CD4-positive, alpha-beta T cell (primary cell): ENCODE data around the gene TMEM187. TPM values are rescaled to one million over a fixed set of nuclear protein-coding genes. Genes with fewer than 3 reads are reported as not detected.

Source experiments
- ATAC-seq: fragments of 200-7000 bp; cut with Tn5 transposase; one replicate; pipeline ENCODE4 v1.10.0; 2022; ENCODE audit warnings: mild to moderate bottlenecking; ENCODE audit not compliant: poor library complexity
- CTCF ChIA-PET: fragments of 350-600 bp; sonication (Branson Sonifier 250); formaldehyde crosslinking; loops from one replicate; lab custom pipeline; 2021; ENCODE audit warnings: antibody characterized with exemption, inconsistent platforms; lab: Charles Lee
- POLR2A ChIA-PET: fragments of 350-600 bp; sonication (Branson Sonifier 250); formaldehyde crosslinking; loops from one replicate; lab custom pipeline; 2021; ENCODE audit warnings: antibody characterized with exemption, inconsistent platforms; lab: Charles Lee
- DNase-seq, 14 experiments: peaks; one replicate each; pipeline ENCODE4 v3.0.0-alpha.2; 2013 to 2020; ENCODE audit warnings: mixed read lengths in 2 of 14
- H3K27ac ChIP-seq, 2 donors: one replicate each; pipeline versions ENCODE4 v1.5.1 to v1.7.0; 2013; ENCODE audit warnings: low read length in 2 of 2, low read depth in 1 of 2, mild to moderate bottlenecking in 1 of 2
- H3K27me3 ChIP-seq, 2 experiments: 1 replicate in 1 of 2; 2 replicates in 1 of 2; pipeline versions ENCODE4 v1.6.1 to v1.7.0; 2013; ENCODE audit warnings: low read length in 2 of 2, control low read depth in 1 of 2, mild to moderate bottlenecking in 1 of 2, moderate library complexity in 1 of 2; ENCODE audit not compliant: insufficient read depth in 2 of 2, control insufficient read depth in 1 of 2
- H3K36me3 ChIP-seq: one replicate; pipeline ENCODE4 v1.6.1; 2013; ENCODE audit warnings: low read length, control low read depth; ENCODE audit not compliant: insufficient read depth
- H3K4me1 ChIP-seq: one replicate; pipeline ENCODE4 v1.6.1; 2013; ENCODE audit warnings: low read length, control low read depth; ENCODE audit not compliant: insufficient read depth
- H3K4me3 ChIP-seq: one replicate; pipeline ENCODE4 v1.5.1; 2013; ENCODE audit warnings: mild to moderate bottlenecking, low read length, moderate library complexity
- H3K9me3 ChIP-seq, 2 experiments: 1 replicate in 1 of 2; 2 replicates in 1 of 2; pipeline versions ENCODE4 v1.6.1 to v1.7.0; 2013; ENCODE audit warnings: low read length in 2 of 2, mild to moderate bottlenecking in 2 of 2, control low read depth in 1 of 2, moderate library complexity in 1 of 2; ENCODE audit not compliant: control insufficient read depth in 1 of 2, insufficient read depth in 1 of 2
- H3K27ac Mint-ChIP-seq: one replicate; pipeline ENCODE4 v1.8.0; 2020; ENCODE audit warnings: mixed read lengths
- H3K27me3 Mint-ChIP-seq: one replicate; pipeline ENCODE4 v1.8.0; 2021; ENCODE audit warnings: mixed read lengths
- H3K36me3 Mint-ChIP-seq: one replicate; pipeline ENCODE4 v1.8.0; 2021; ENCODE audit warnings: low read depth, mixed read lengths
- H3K4me1 Mint-ChIP-seq: one replicate; pipeline ENCODE4 v1.8.0; 2021; ENCODE audit warnings: low read depth, mixed read lengths
- H3K4me3 Mint-ChIP-seq: one replicate; pipeline ENCODE4 v1.8.0; 2020; ENCODE audit warnings: mild to moderate bottlenecking, mixed read lengths
- H3K9me3 Mint-ChIP-seq: one replicate; pipeline ENCODE4 v1.8.0; 2020; ENCODE audit warnings: mixed read lengths
- CTCF ChIP-seq: fragments of 200-600 bp; IDR thresholded peaks from one replicate; pipeline ENCODE4 v1.8.0; 2022; ENCODE audit warnings: antibody characterized with exemption, mild to moderate bottlenecking
- intact Hi-C, 2 experiments: fragments of 100-400 bp; cut with DNase I in 1 of 2; cut with micrococcal nuclease in 1 of 2; formaldehyde crosslinking; loops; one replicate each; pipeline versions ENCODE4 v1.15.1 to v1.9.0; 2023 to 2025; cut with DNase I, micrococcal nuclease
- total RNA-seq, 174 experiments: library from RNA in 2 of 174; stranded (reverse) in 2 of 174; gene quantifications; one replicate each; pipeline ENCODE4 v1.2.3 and lab custom pipeline; 2021 to 2026

Gene TMEM187
- total RNA-seq, 2 experiments from 2014 or later, result 1.4 to 2.0 TPM

DNA sequence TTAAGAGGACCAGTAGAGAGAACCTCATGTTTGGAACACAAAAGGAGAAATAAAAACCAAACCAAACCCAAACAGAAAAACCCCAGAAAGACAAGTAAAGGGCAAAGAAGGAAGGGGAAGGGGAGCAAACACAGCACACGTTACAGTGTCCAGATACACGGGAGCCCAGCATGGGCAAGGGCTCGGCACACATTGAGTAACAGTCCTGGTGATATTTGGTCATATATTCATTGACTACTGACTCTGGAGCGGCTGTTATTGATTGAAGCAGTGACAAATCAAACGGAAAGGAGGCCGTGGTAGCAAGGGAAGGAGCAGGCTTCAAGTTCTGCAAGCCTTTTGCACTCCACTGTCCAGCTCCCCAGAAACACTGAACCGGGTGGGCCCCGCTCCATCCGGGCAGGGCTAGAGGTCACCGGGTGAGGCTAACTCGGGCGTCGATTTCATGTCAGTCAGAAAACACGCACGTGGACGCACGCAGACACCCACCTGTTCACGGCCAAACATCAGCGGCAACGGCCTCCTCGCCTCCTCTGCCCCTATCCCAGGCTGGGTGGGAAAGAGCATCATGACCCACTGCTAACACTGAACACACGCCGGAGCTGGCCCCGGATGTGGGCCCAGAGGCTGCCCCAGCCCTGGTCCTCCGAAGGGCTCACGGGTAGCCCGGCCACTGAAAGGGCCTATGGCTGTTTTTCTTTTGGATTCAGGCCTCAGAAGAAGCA, 50.9 kb downstream of the TMEM187 start:
- peak overlapping the region; percentile 9 for H3K4me3 Mint-ChIP-seq
- POLR2A ChIA-PET, result no interaction called here
- ATAC-seq, result no peak

GRCh38 chrX:154024271-154024670, 51.7 kb downstream of the TMEM187 start:
- Histone ChIP-seq H3K9me3 (no peaks in the 10 kb centered on the region), H3K36me3 (peaks cover 29% of the 10 kb centered on the region), H3K4me1 (peaks cover 20% of the 10 kb centered on the region), H3K4me3 (no peak overlapping the region), H3K27me3 (no peaks in the 10 kb centered on the region), H3K27ac (no peak overlapping the region)
- TF ChIP-seq CTCF, result no peak
- Mint-ChIP-seq H3K36me3 (peaks cover 36% of the 10 kb centered on the region), H3K27ac (no peak overlapping the region), H3K9me3 (no peaks in the 10 kb centered on the region), H3K27me3 (no peaks in the 10 kb centered on the region), H3K4me3 (no peak overlapping the region), H3K4me1 (peaks cover 5% of the 10 kb centered on the region)
- DNase-seq (no peak), ATAC-seq (no peak)
- ChIA-PET POLR2A (no interaction called here), CTCF (no interaction called here)
- intact Hi-C loops, result no loop called here

More for the DNA sequence above, 50.9 kb downstream of the TMEM187 start:
- no peaks in the 10 kb centered on the region for H3K9me3 ChIP-seq
- TF ChIP-seq CTCF, result no peak
- H3K36me3 ChIP-seq, result peaks cover 21% of the 10 kb centered on the region
- no peaks in the 10 kb centered on the region for H3K27me3 ChIP-seq
- H3K27ac ChIP-seq, result no peak overlapping the region
- intact Hi-C loops, result no loop called here
- CTCF ChIA-PET, result no interaction called here
- H3K27me3 Mint-ChIP-seq, result no peaks in the 10 kb centered on the region
- peaks cover 5% of the 10 kb centered on the region for H3K4me1 Mint-ChIP-seq
- no peak for DNase-seq
- no peak overlapping the region for H3K27ac Mint-ChIP-seq
- H3K4me3 ChIP-seq, result no peak overlapping the region
- peaks cover 32% of the 10 kb centered on the region for H3K36me3 Mint-ChIP-seq
- peaks cover 25% of the 10 kb centered on the region for H3K4me1 ChIP-seq
- no peaks in the 10 kb centered on the region for H3K9me3 Mint-ChIP-seq

DNA sequence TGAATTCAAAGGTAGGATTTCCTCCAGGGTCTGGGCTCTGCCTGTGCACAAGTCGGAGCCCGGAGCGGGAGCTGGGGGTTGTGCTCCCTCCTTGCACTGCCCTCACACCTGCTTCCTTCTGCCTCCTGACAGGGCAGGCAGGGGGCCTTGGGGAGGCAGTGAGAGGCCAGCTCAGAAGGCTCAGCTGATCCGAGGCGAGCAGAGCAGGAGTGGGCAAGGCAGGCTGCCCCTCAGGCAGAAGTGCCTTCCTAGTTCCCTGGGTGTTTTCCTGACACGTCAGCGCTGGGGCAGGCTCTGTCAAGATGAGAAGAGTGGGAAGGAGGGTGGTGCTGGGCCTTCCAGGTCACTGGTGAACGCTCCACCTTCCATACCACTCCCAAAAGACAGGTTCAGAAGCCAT, 52.7 kb downstream of the TMEM187 start:
- H3K27me3 Mint-ChIP-seq, result no peaks in the 10 kb centered on the region
- no peak overlapping the region for H3K27ac Mint-ChIP-seq
- CTCF ChIA-PET, result no interaction called here

More for the DNA sequence above, 52.7 kb downstream of the TMEM187 start:
- no peak overlapping the region for H3K4me3 ChIP-seq
- peaks cover 18% of the 10 kb centered on the region for H3K4me1 ChIP-seq
- Mint-ChIP-seq H3K9me3 (no peaks in the 10 kb centered on the region), H3K4me1 (peaks cover 4% of the 10 kb centered on the region), H3K4me3 (no peak overlapping the region), H3K36me3 (peaks cover 42% of the 10 kb centered on the region)
- H3K27ac ChIP-seq, result no peak overlapping the region
- H3K27me3 ChIP-seq, result no peaks in the 10 kb centered on the region
- ATAC-seq (no peak), DNase-seq (no peak)
- TF ChIP-seq CTCF, result no peak
- no peaks in the 10 kb centered on the region for H3K9me3 ChIP-seq
- peaks cover 37% of the 10 kb centered on the region for H3K36me3 ChIP-seq
- intact Hi-C loops, result no loop called here
- POLR2A ChIA-PET, result no interaction called here
